ENCODE results near the gene PRKG1.

Gene PRKG1

GRCh38 chr10:51527522-51528219 lies 453.4 kb downstream of the PRKG1 start:
- POLR2A ChIA-PET = no interaction called here

GRCh38 chr10:51528527-51528926 lies 454.2 kb downstream of the PRKG1 start:
- Histone ChIP-seq H3K36me3 (ENCODE audit: control insufficient read depth in 4 of 4, insufficient read depth in 4 of 4, low read length in 3 of 4) (no peaks in the 10 kb centered on the region), H3K27ac (ENCODE audit: insufficient read depth in 1 of 2, low read depth in 1 of 2, low read length in 2 of 2, poor library complexity in 1 of 2, severe bottlenecking in 2 of 2) (no peak overlapping the region), H3K9me3 (ENCODE audit: control extremely low read depth in 1 of 5, control insufficient read depth in 4 of 5, insufficient read depth in 2 of 5, low read depth in 1 of 5, low read length in 4 of 5) (no peaks in the 10 kb centered on the region), H3K4me3 (ENCODE audit: control insufficient read depth in 1 of 7, extremely low read depth in 1 of 7, insufficient read depth in 4 of 7, low read depth in 2 of 7, low read length in 6 of 7) (no peak overlapping the region), H3K4me1 (ENCODE audit: control extremely low read depth in 1 of 4, control insufficient read depth in 4 of 4, insufficient read depth in 4 of 4, low read length in 3 of 4) (peaks cover 0 to 3% (median under 1%) of the 10 kb centered on the region in 4 experiments), H3K27me3 (replicated peaks in 2 of 5; ENCODE audit: control insufficient read depth in 4 of 5, insufficient read depth in 5 of 5, low read length in 4 of 5) (peaks cover 0 to 5% (median 0%) of the 10 kb centered on the region in 5 experiments)
- 20% methylated on average over 1 of the region's 2 CpGs for WGBS (ENCODE audit: insufficient coverage)
- ChIA-PET POLR2A (no interaction called here), CTCF (no interaction called here)
- DNase-seq = no peak

More at GRCh38 chr10:51527522-51528219, 453.4 kb downstream of the PRKG1 start:
- Histone ChIP-seq H3K4me3 (ENCODE audit: control insufficient read depth in 1 of 7, extremely low read depth in 1 of 7, insufficient read depth in 4 of 7, low read depth in 2 of 7, low read length in 6 of 7) (no peak overlapping the region), H3K27ac (ENCODE audit: insufficient read depth in 1 of 2, low read depth in 1 of 2, low read length in 2 of 2, poor library complexity in 1 of 2, severe bottlenecking in 2 of 2) (no peak overlapping the region), H3K36me3 (ENCODE audit: control insufficient read depth in 4 of 4, insufficient read depth in 4 of 4, low read length in 3 of 4) (no peaks in the 10 kb centered on the region), H3K4me1 (ENCODE audit: control extremely low read depth in 1 of 4, control insufficient read depth in 4 of 4, insufficient read depth in 4 of 4, low read length in 3 of 4) (peaks cover 0 to 3% (median under 1%) of the 10 kb centered on the region in 4 experiments), H3K27me3 (replicated peaks in 2 of 5; ENCODE audit: control insufficient read depth in 4 of 5, insufficient read depth in 5 of 5, low read length in 4 of 5) (peaks cover 0 to 5% (median 0%) of the 10 kb centered on the region in 5 experiments), H3K9me3 (ENCODE audit: control extremely low read depth in 1 of 5, control insufficient read depth in 4 of 5, insufficient read depth in 2 of 5, low read depth in 1 of 5, low read length in 4 of 5) (no peaks in the 10 kb centered on the region)
- 97% methylated on average over 5 of the region's 11 CpGs for WGBS (ENCODE audit: insufficient coverage)
- CTCF ChIA-PET = no interaction called here
- DNase-seq = no peak

DNA sequence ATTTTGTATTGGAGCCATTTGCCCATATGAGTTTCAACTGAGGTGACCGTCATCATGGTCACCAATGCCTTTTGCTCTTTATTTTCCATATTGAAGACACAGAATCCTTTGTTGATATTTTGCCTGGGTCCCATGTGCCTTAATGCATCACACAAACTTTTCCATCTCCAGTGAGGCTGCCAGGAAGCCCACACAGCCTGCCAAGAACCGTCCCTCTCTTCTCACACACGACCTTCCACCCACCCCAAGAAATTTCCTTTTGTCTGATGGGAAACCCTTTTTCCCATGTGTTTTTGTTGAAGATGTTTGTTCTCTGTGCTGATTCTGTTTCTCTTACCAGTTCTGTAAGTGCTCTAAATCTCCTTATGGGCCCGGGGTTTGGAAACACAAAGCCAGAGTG lies 456.3 kb downstream of the PRKG1 start:
- no peaks in the 10 kb centered on the region for H3K36me3 ChIP-seq (ENCODE audit: control insufficient read depth in 4 of 4, insufficient read depth in 4 of 4, low read length in 3 of 4)
- ChIA-PET CTCF (no interaction called here), POLR2A (no interaction called here)
- H3K27ac ChIP-seq (ENCODE audit: insufficient read depth in 1 of 2, low read depth in 1 of 2, low read length in 2 of 2, poor library complexity in 1 of 2, severe bottlenecking in 2 of 2) = no peak overlapping the region
- H3K27me3 ChIP-seq (replicated peaks in 2 of 5; ENCODE audit: control insufficient read depth in 4 of 5, insufficient read depth in 5 of 5, low read length in 4 of 5) = peaks cover 0 to 5% (median 0%) of the 10 kb centered on the region in 5 experiments
- no peak for DNase-seq
- WGBS (ENCODE audit: insufficient coverage) = 100% methylated on average over 2 of the region's 4 CpGs
- H3K9me3 ChIP-seq (ENCODE audit: control extremely low read depth in 1 of 5, control insufficient read depth in 4 of 5, insufficient read depth in 2 of 5, low read depth in 1 of 5, low read length in 4 of 5) = no peaks in the 10 kb centered on the region
- peaks cover 0 to 3% (median under 1%) of the 10 kb centered on the region in 4 experiments for H3K4me1 ChIP-seq (ENCODE audit: control extremely low read depth in 1 of 4, control insufficient read depth in 4 of 4, insufficient read depth in 4 of 4, low read length in 3 of 4)
- H3K4me3 ChIP-seq (ENCODE audit: control insufficient read depth in 1 of 7, extremely low read depth in 1 of 7, insufficient read depth in 4 of 7, low read depth in 2 of 7, low read length in 6 of 7) = no peak overlapping the region

DNA sequence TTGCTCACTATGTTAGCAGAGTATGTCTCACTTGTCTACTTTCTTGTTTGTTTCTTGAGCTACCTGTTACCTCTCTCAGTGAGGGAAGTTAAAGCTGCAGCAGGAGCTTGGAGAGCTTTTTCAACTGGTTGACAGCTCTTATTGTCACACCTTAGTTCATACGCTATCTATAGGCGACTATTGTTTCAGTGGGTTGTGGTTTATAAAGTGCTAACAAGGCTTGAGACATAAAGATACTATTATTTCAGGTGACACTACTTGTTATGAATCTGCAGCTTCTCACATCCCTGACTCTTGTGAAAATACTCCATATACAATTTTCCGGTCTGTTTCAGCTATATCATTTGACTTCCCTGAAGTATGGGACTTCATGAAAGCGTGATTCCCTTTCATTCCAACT lies 457.8 kb downstream of the PRKG1 start:
- peaks cover 0 to 2% (median 0%) of the 10 kb centered on the region in 5 experiments for H3K27me3 ChIP-seq (replicated peaks in 2 of 5; ENCODE audit: control insufficient read depth in 4 of 5, insufficient read depth in 5 of 5, low read length in 4 of 5)
- no peaks in the 10 kb centered on the region for H3K9me3 ChIP-seq (ENCODE audit: control extremely low read depth in 1 of 5, control insufficient read depth in 4 of 5, insufficient read depth in 2 of 5, low read depth in 1 of 5, low read length in 4 of 5)
- H3K4me1 ChIP-seq (ENCODE audit: control extremely low read depth in 1 of 4, control insufficient read depth in 4 of 4, insufficient read depth in 4 of 4, low read length in 3 of 4) = peaks cover 0 to 3% (median under 1%) of the 10 kb centered on the region in 4 experiments
- no CpG with 5 or more reads among the region's 4 CpGs for WGBS (ENCODE audit: insufficient coverage)
- H3K4me3 ChIP-seq (ENCODE audit: control insufficient read depth in 1 of 7, extremely low read depth in 1 of 7, insufficient read depth in 4 of 7, low read depth in 2 of 7, low read length in 6 of 7) = no peak overlapping the region
- H3K27ac ChIP-seq (ENCODE audit: insufficient read depth in 1 of 2, low read depth in 1 of 2, low read length in 2 of 2, poor library complexity in 1 of 2, severe bottlenecking in 2 of 2) = no peak overlapping the region
- POLR2A ChIA-PET = no interaction called here
- H3K36me3 ChIP-seq (ENCODE audit: control insufficient read depth in 4 of 4, insufficient read depth in 4 of 4, low read length in 3 of 4) = no peaks in the 10 kb centered on the region
- no peak for DNase-seq
- CTCF ChIA-PET = no interaction called here

DNA sequence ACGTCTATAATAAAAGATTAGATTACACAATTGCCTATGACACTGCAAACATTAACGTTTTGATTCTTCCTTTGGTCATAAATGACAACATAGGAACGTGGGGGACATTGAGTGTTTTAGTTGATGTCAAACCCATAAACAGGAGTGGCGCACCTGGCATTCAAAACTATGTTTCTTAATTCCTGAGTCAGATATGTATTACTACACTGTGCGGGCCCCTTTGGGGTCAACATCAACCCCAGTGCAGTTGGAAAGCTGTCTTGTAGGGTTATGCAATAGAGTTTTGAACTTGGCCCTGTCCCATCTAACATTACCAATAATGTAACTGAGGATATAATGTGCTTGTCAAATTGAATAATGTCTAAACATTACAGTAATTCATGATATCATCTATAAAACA lies 468.6 kb downstream of the PRKG1 start:
- Histone ChIP-seq H3K9me3 (ENCODE audit: control extremely low read depth in 1 of 5, control insufficient read depth in 4 of 5, insufficient read depth in 2 of 5, low read depth in 1 of 5, low read length in 4 of 5) (no peaks in the 10 kb centered on the region), H3K27me3 (replicated peaks in 2 of 5; ENCODE audit: control insufficient read depth in 4 of 5, insufficient read depth in 5 of 5, low read length in 4 of 5) (no peaks in the 10 kb centered on the region), H3K36me3 (ENCODE audit: control insufficient read depth in 4 of 4, insufficient read depth in 4 of 4, low read length in 3 of 4) (no peaks in the 10 kb centered on the region), H3K27ac (ENCODE audit: insufficient read depth in 1 of 2, low read depth in 1 of 2, low read length in 2 of 2, poor library complexity in 1 of 2, severe bottlenecking in 2 of 2) (no peak overlapping the region), H3K4me3 (ENCODE audit: control insufficient read depth in 1 of 7, extremely low read depth in 1 of 7, insufficient read depth in 4 of 7, low read depth in 2 of 7, low read length in 6 of 7) (no peak overlapping the region), H3K4me1 (ENCODE audit: control extremely low read depth in 1 of 4, control insufficient read depth in 4 of 4, insufficient read depth in 4 of 4, low read length in 3 of 4) (no peaks in the 10 kb centered on the region)
- POLR2A ChIA-PET = no interaction called here
- WGBS (ENCODE audit: insufficient coverage) = 83% methylated on average over 3 of the region's 5 CpGs
- CTCF ChIA-PET = no interaction called here
- DNase-seq = no peak

- WGBS (ENCODE audit: insufficient coverage) = 100% methylated on average over 1 of the region's 1 CpG
- H3K4me1 ChIP-seq (ENCODE audit: control extremely low read depth in 1 of 4, control insufficient read depth in 4 of 4, insufficient read depth in 4 of 4, low read length in 3 of 4) = no peaks in the 10 kb centered on the region
- H3K36me3 ChIP-seq (ENCODE audit: control insufficient read depth in 4 of 4, insufficient read depth in 4 of 4, low read length in 3 of 4) = no peaks in the 10 kb centered on the region
- ChIA-PET POLR2A (no interaction called here), CTCF (no interaction called here)
- H3K9me3 ChIP-seq (ENCODE audit: control extremely low read depth in 1 of 5, control insufficient read depth in 4 of 5, insufficient read depth in 2 of 5, low read depth in 1 of 5, low read length in 4 of 5) = no peaks in the 10 kb centered on the region
- H3K27ac ChIP-seq (ENCODE audit: insufficient read depth in 1 of 2, low read depth in 1 of 2, low read length in 2 of 2, poor library complexity in 1 of 2, severe bottlenecking in 2 of 2) = no peak overlapping the region
- no peak for DNase-seq
- no peaks in the 10 kb centered on the region for H3K27me3 ChIP-seq (replicated peaks in 2 of 5; ENCODE audit: control insufficient read depth in 4 of 5, insufficient read depth in 5 of 5, low read length in 4 of 5)
- no peak overlapping the region for H3K4me3 ChIP-seq (ENCODE audit: control insufficient read depth in 1 of 7, extremely low read depth in 1 of 7, insufficient read depth in 4 of 7, low read depth in 2 of 7, low read length in 6 of 7)
Observed at GRCh38 chr10:51544933-51545332, 470.6 kb downstream of the PRKG1 start.

DNA sequence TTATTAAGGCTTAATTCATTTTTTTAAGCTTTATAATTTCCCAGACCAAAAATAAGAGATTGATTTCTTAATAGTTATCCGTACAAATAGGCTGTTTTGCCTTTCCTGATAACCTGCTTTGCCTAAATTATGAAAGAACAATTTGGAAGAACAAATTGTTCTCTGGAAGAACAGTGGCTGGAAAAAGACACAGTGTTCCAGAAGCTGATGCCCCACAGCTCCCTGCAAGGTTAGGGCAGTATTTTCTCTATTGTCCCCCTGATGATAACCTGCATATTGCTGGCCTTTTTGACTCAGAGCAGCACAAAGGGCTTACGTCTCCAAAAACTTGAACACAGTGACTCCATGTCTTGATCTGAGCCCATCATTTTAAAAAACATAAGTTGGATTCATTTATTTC lies 473.7 kb downstream of the PRKG1 start:
- H3K4me1 ChIP-seq (ENCODE audit: control extremely low read depth in 1 of 4, control insufficient read depth in 4 of 4, insufficient read depth in 4 of 4, low read length in 3 of 4) = no peaks in the 10 kb centered on the region
- H3K4me3 ChIP-seq (ENCODE audit: control insufficient read depth in 1 of 7, extremely low read depth in 1 of 7, insufficient read depth in 4 of 7, low read depth in 2 of 7, low read length in 6 of 7) = no peak overlapping the region
- no peaks in the 10 kb centered on the region for H3K36me3 ChIP-seq (ENCODE audit: control insufficient read depth in 4 of 4, insufficient read depth in 4 of 4, low read length in 3 of 4)
- POLR2A ChIA-PET = no interaction called here
- H3K9me3 ChIP-seq (ENCODE audit: control extremely low read depth in 1 of 5, control insufficient read depth in 4 of 5, insufficient read depth in 2 of 5, low read depth in 1 of 5, low read length in 4 of 5) = no peaks in the 10 kb centered on the region
- CTCF ChIA-PET = no interaction called here
- no peaks in the 10 kb centered on the region for H3K27me3 ChIP-seq (replicated peaks in 2 of 5; ENCODE audit: control insufficient read depth in 4 of 5, insufficient read depth in 5 of 5, low read length in 4 of 5)
- WGBS (ENCODE audit: insufficient coverage) = 100% methylated on average over 1 of the region's 2 CpGs
- no peak overlapping the region for H3K27ac ChIP-seq (ENCODE audit: insufficient read depth in 1 of 2, low read depth in 1 of 2, low read length in 2 of 2, poor library complexity in 1 of 2, severe bottlenecking in 2 of 2)
- DNase-seq = no peak

Measured in common myeloid progenitor, CD34-positive (primary cell).